Stimulated activated CD4-positive, alpha-beta T cell treated with anti-CD3 and anti-CD28 coated beads, Interleukin-1b, Interleukin-23, amount 100 ng/mL, for 1 hour (primary cell): ENCODE results near the gene PIN1.

ENCODE experiments used
- DNase-seq, 2 donors: peaks; one replicate each; pipeline ENCODE4 v3.0.0-alpha.2; 2020; ENCODE audit warnings: low read depth in 2 of 2

Gene PIN1

GRCh38 chr19:9856609-9857008 is 21.5 kb downstream of the PIN1 start:
- DNase-seq = no peak

GRCh38 chr19:9857076-9857721 is 22.1 kb downstream of the PIN1 start:
- no peak for DNase-seq

GRCh38 chr19:9857920-9858746 is 23.0 kb downstream of the PIN1 start:
- no peak for DNase-seq

- DNase-seq = no peak
These were observed 23.6 kb downstream of the PIN1 start for GRCh38 chr19:9858766-9859165.

- no peak for DNase-seq
These were observed 25.3 kb downstream of the PIN1 start for GRCh38 chr19:9860407-9860806.

- DNase-seq = no peak
These were observed 26.4 kb downstream of the PIN1 start for GRCh38 chr19:9861503-9861902.

GRCh38 chr19:9862938-9863337 is 27.8 kb downstream of the PIN1 start:
- DNase-seq = no peak

- no peak for DNase-seq
These were observed 28.6 kb downstream of the PIN1 start for GRCh38 chr19:9863759-9864158.

GRCh38 chr19:9865732-9866501 is 30.8 kb downstream of the PIN1 start:
- DNase-seq = no peak

- DNase-seq = no peak
These were observed 34.0 kb downstream of the PIN1 start for GRCh38 chr19:9868983-9869617.

GRCh38 chr19:9871626-9872338 is 36.7 kb downstream of the PIN1 start:
- no peak for DNase-seq

- no peak for DNase-seq
These were observed 37.6 kb downstream of the PIN1 start for GRCh38 chr19:9872618-9873242.

GRCh38 chr19:9875031-9875627 is 40.0 kb downstream of the PIN1 start:
- no peak for DNase-seq

GRCh38 chr19:9875796-9876195 is 40.7 kb downstream of the PIN1 start:
- no peak for DNase-seq

- DNase-seq = no peak
These were observed 42.8 kb downstream of the PIN1 start for GRCh38 chr19:9877780-9878510.

- DNase-seq = no peak
These were observed 43.5 kb downstream of the PIN1 start for GRCh38 chr19:9878511-9879196.

GRCh38 chr19:9881720-9882119 is 46.6 kb downstream of the PIN1 start:
- DNase-seq = no peak

- DNase-seq = no peak
These were observed 48.2 kb downstream of the PIN1 start for GRCh38 chr19:9883231-9883758.

GRCh38 chr19:9883764-9884163 is 48.6 kb downstream of the PIN1 start:
- no peak for DNase-seq
